Kidney (tissue), 14 donors: ENCODE data around the gene RPS24. TPM values are rescaled to one million over a fixed set of nuclear protein-coding genes. Genes with fewer than 3 reads are reported as not detected.

Experiments used
- DNase-seq, 5 donors: peaks; one replicate each; pipeline ENCODE4 v3.0.0-alpha.2; 2013 to 2020
- FAIRE-seq: peaks from 2 replicates; lab custom pipeline; 2012; peaks lifted over from hg19 to GRCh38; lab: Jason Lieb, UNC
- H3K27ac ChIP-seq, 2 donors: one replicate each; pipeline ENCODE4 v1.7.0; 2013; ENCODE audit warnings: low read depth in 2 of 2, low read length in 2 of 2, inconsistent platforms in 1 of 2
- H3K27me3 ChIP-seq: one replicate; pipeline ENCODE4 v1.7.1; 2013; ENCODE audit warnings: low read length, inconsistent platforms; ENCODE audit not compliant: control insufficient read depth, insufficient read depth
- H3K36me3 ChIP-seq, 3 donors: one replicate each; pipeline versions ENCODE4 v1.7.0 to v1.7.1; 2013; ENCODE audit warnings: low read length in 3 of 3, control low read depth in 1 of 3, inconsistent platforms in 1 of 3; ENCODE audit not compliant: insufficient read depth in 3 of 3, control insufficient read depth in 2 of 3
- H3K4me1 ChIP-seq, 3 donors: one replicate each; pipeline versions ENCODE4 v1.7.0 to v1.7.1; 2013; ENCODE audit warnings: low read length in 3 of 3, inconsistent platforms in 1 of 3, low read depth in 1 of 3; ENCODE audit not compliant: control insufficient read depth in 2 of 3, insufficient read depth in 2 of 3
- H3K4me3 ChIP-seq, 3 donors: one replicate each; pipeline versions ENCODE4 v1.7.0 to v1.8.1; 2013; ENCODE audit warnings: low read length in 3 of 3, control low read depth in 1 of 3, inconsistent platforms in 1 of 3
- H3K9ac ChIP-seq, 3 donors: one replicate each; pipeline versions ENCODE4 v1.7.0 to v1.7.1; 2013; ENCODE audit warnings: low read length in 3 of 3, control low read depth in 1 of 3, inconsistent platforms in 1 of 3
- H3K9me3 ChIP-seq, 3 donors: one replicate each; pipeline versions ENCODE4 v1.7.0 to v1.7.1; 2013; ENCODE audit warnings: low read length in 3 of 3, control low read depth in 1 of 3, inconsistent platforms in 1 of 3; ENCODE audit not compliant: control insufficient read depth in 2 of 3, insufficient read depth in 1 of 3
- intact Hi-C: fragments of 100-400 bp; cut with DNase I; formaldehyde crosslinking; loops from one replicate; pipeline ENCODE4 v1.11.1; 2022
- polyA plus RNA-seq: library from polyadenylated mRNA; stranded (reverse); fragments of 350-450 nt; fragmentation: Illumina TruSeq; extraction: RNeasy Lipid Tissue Mini Kit (QIAGEN cat#74804); gene quantifications from one replicate; pipeline ENCODE4 v1.2.3, GENCODE V29; 2014; ENCODE audit warnings: low read depth, low replicate concordance; ENCODE audit not compliant: insufficient read depth
- total RNA-seq: library from RNA; stranded (reverse); fragmentation: NEBNext Ultra II Directional; extraction: Animal tissue kit (Norgen Biotek cat#: 25700); gene quantifications from one replicate; pipeline ENCODE4 v1.2.1, GENCODE V29; 2021
- TF ChIP-seq, protein P1 (sequence below): IDR thresholded peaks from 3 replicates; pipeline ENCODE4 v1.5.1; 2012; ENCODE audit warnings: mild to moderate bottlenecking, moderate library complexity, borderline replicate concordance; ENCODE audit not compliant: insufficient read depth; ENCODE audit errors: extremely low read depth
- donor health status: control.
- donor health status: control.
- donor health status: control.
- donor health status: control.
- donor health status: control.
- donor health status: DM: yes; HTN: yes; CAD: no.
- donor health status: Normal renal cell carcinoma (clear cell type).

The RPS24 gene
- total and polyA plus RNA-seq, 2 donors from 2014 or later = 1,088 to 3,199 TPM

DNA sequence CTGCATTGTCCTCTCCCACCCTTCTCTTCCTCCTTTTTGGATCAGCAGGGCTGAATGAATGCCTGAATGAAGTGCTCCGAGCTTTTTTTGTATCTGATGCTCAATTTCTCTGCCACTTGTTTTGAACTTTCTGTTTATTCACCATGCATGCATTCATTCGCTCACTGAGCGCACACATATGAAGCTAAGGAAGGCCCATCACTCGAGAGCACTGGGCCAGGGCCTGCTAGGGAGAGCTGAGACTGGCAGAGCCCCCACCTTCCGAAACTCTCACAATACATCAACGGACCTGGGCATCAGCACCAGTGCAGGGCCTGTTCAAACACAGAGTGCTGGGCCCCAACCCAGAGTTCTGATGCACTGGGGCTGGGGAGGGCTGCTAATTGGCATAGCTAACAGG lies 45.7 kb downstream of the RPS24 start:
- no peak for DNase-seq
- intact Hi-C loops = no loop called here

DNA sequence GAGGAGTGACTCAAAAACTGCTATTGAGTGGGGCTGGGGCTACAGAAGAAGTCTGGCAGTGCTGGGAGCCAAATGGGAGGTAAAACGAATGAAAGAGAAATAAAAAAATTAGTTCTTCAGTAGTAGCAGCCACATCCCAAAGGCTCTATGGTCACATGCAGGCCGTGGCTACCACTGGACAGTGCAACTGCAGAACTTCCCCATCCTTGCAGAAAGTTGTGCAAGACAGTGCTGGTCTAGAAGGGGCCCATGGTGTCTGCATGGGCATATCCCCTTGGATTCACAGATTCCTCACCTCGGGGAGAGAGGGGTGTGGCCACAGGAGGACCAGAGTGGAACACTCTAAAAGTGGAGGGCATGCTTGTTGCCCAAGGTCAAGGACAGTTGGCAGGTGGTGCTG lies 47.6 kb downstream of the RPS24 start:
- Histone ChIP-seq H3K27ac (no peak overlapping the region), H3K4me3 (no peak overlapping the region)

More for the DNA sequence above, 45.7 kb downstream of the RPS24 start:
- Histone ChIP-seq H3K27me3 (no peaks in the 10 kb centered on the region), H3K36me3 (no peaks in the 10 kb centered on the region), H3K9ac (no peak overlapping the region), H3K4me1 (no peaks in the 10 kb centered on the region), H3K27ac (no peak overlapping the region), H3K4me3 (no peak overlapping the region), H3K9me3 (no peaks in the 10 kb centered on the region)
- TF ChIP-seq, protein P1, sequence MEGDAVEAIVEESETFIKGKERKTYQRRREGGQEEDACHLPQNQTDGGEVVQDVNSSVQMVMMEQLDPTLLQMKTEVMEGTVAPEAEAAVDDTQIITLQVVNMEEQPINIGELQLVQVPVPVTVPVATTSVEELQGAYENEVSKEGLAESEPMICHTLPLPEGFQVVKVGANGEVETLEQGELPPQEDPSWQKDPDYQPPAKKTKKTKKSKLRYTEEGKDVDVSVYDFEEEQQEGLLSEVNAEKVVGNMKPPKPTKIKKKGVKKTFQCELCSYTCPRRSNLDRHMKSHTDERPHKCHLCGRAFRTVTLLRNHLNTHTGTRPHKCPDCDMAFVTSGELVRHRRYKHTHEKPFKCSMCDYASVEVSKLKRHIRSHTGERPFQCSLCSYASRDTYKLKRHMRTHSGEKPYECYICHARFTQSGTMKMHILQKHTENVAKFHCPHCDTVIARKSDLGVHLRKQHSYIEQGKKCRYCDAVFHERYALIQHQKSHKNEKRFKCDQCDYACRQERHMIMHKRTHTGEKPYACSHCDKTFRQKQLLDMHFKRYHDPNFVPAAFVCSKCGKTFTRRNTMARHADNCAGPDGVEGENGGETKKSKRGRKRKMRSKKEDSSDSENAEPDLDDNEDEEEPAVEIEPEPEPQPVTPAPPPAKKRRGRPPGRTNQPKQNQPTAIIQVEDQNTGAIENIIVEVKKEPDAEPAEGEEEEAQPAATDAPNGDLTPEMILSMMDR = no peak
- FAIRE-seq = no peak

DNA sequence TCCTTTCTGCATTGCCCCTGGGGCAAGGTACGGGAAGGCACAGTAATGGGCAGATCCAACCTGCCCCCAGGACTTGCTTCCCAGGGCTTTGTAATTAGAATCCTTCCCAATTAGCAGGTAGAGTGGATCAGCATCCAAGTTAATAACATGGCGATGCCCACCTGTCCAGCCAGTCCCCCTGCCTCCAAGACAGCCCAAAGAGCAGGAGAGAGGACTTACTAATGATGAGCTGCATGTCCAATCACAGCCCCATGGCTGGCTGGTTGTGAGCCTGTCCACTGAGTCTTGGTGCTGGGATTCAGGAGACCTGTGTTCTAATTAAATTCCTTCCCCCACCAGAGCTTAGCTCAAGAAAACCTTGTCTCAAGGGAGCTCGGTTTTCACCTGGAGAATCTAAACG lies 49.0 kb downstream of the RPS24 start:
- TF ChIP-seq, protein P1 = no peak

More for the DNA sequence above, 47.6 kb downstream of the RPS24 start:
- Histone ChIP-seq H3K36me3 (no peaks in the 10 kb centered on the region), H3K9ac (no peak overlapping the region), H3K27me3 (no peaks in the 10 kb centered on the region), H3K4me1 (no peaks in the 10 kb centered on the region), H3K9me3 (no peaks in the 10 kb centered on the region)
- TF ChIP-seq, protein P1 = no peak
- DNase-seq = no peak
- no peak for FAIRE-seq
- intact Hi-C loops = no loop called here

More for the DNA sequence above, 49.0 kb downstream of the RPS24 start:
- intact Hi-C loops = no loop called here
- no peaks in the 10 kb centered on the region for H3K27me3 ChIP-seq
- no peak overlapping the region for H3K4me3 ChIP-seq
- H3K9me3 ChIP-seq = no peaks in the 10 kb centered on the region
- no peak for FAIRE-seq
- no peaks in the 10 kb centered on the region for H3K4me1 ChIP-seq
- H3K9ac ChIP-seq = no peak overlapping the region
- H3K27ac ChIP-seq = no peak overlapping the region
- no peak for DNase-seq
- no peaks in the 10 kb centered on the region for H3K36me3 ChIP-seq

Other genes with a start within 250 kb of the RPS24 start
- gene DLG5, start 107.1 kb upstream of the RPS24 start, total RNA-seq = 30.0 TPM
- 5.4 TPM for gene DLG5, start 107.1 kb upstream of the RPS24 start, polyA plus RNA-seq
- gene POLR3A, start 4.3 kb upstream of the RPS24 start, total RNA-seq = 13.3 TPM
- 4.9 TPM for gene POLR3A, start 4.3 kb upstream of the RPS24 start, polyA plus RNA-seq